ENCODE measurements around the gene NSD2. TPM values are rescaled to one million over a fixed set of nuclear protein-coding genes. Genes with fewer than 3 reads are reported as not detected.

NSD2 gene
- polyA plus RNA-seq, 1 donor (not counting 4 experiments of a cell fraction or from before 2014, with no cell fraction given): 22.6 TPM

- H3K4me2 ChIP-seq (ENCODE audit: control insufficient read depth, extremely low read depth, insufficient read depth, low read depth, low read length): peak overlapping the region; percentile 22
- H2AFZ ChIP-seq (ENCODE audit: control insufficient read depth, low read length): no peak overlapping the region
- DNase-seq (ENCODE audit: low read depth, low spot score) (peak; percentile 46), FAIRE-seq (peak; percentile 79)
- no peaks in the 10 kb centered on the region for H3K9me1 ChIP-seq (ENCODE audit: control insufficient read depth, extremely low read depth, insufficient read depth, low read length)
- H3K79me2 ChIP-seq (ENCODE audit: control insufficient read depth, insufficient read depth, low read length): peaks cover 4% of the 10 kb centered on the region
- no peaks in the 10 kb centered on the region for H3K27me3 ChIP-seq (ENCODE audit: control insufficient read depth, extremely low read depth, insufficient read depth, low read length)
- H3K9ac ChIP-seq (ENCODE audit: control insufficient read depth, extremely low read depth, insufficient read depth, low read length): no peak overlapping the region
- TF ChIP-seq CTCF (optimal IDR thresholded peaks at IDR 0.05 in 1 of 3, IDR thresholded peaks at IDR 0.05 in 1 of 3, conservative IDR thresholded peaks at IDR 0.05 in 1 of 3; ENCODE audit: extremely low read depth in 1 of 3, insufficient read depth in 2 of 3, low read length in 3 of 3) (no peak), EZH2 (IDR thresholded peaks at IDR 0.05; ENCODE audit: low read length) (no peak)
- H3K4me1 ChIP-seq (ENCODE audit: control insufficient read depth, extremely low read depth, insufficient read depth, low read length): peaks cover 13% of the 10 kb centered on the region
- H4K20me1 ChIP-seq (ENCODE audit: control insufficient read depth, extremely low read depth, insufficient read depth, low read length): peaks cover 2% of the 10 kb centered on the region
- no peak overlapping the region for H3K4me3 ChIP-seq (ENCODE audit: control insufficient read depth in 2 of 3, extremely low read depth in 1 of 3, insufficient read depth in 2 of 3, low read depth in 1 of 3, low read length in 3 of 3)
- H3K27ac ChIP-seq (ENCODE audit: control insufficient read depth, insufficient read depth, low read length): peak overlapping the region; percentile 22
- dilution Hi-C loops (cut with MboI; ENCODE audit: extremely low pct_ligation_motif_present, low sequenced_read_pairs): no loop called here
- peaks cover 2 to 38% of the 10 kb centered on the region in 2 experiments for H3K36me3 ChIP-seq (ENCODE audit: control insufficient read depth in 2 of 2, extremely low read depth in 1 of 2, insufficient read depth in 2 of 2, low read length in 2 of 2)
- no peaks in the 10 kb centered on the region for H3K9me3 ChIP-seq (ENCODE audit: control insufficient read depth, low read depth, low read length)
Measured at GRCh38 chr4:1939664-1940509, 68.7 kb downstream of the NSD2 start.

GRCh38 chr4:1940566-1940965 is 69.4 kb downstream of the NSD2 start:
- H3K9me1 ChIP-seq (ENCODE audit: control insufficient read depth, extremely low read depth, insufficient read depth, low read length): no peaks in the 10 kb centered on the region
- DNase-seq (ENCODE audit: low read depth, low spot score) (no peak), FAIRE-seq (no peak)
- H4K20me1 ChIP-seq (ENCODE audit: control insufficient read depth, extremely low read depth, insufficient read depth, low read length): peaks cover 2% of the 10 kb centered on the region
- H3K36me3 ChIP-seq (ENCODE audit: control insufficient read depth in 2 of 2, extremely low read depth in 1 of 2, insufficient read depth in 2 of 2, low read length in 2 of 2): peaks cover 0 to 43% of the 10 kb centered on the region in 2 experiments
- dilution Hi-C loops (cut with MboI; ENCODE audit: extremely low pct_ligation_motif_present, low sequenced_read_pairs): no loop called here
- no peak overlapping the region for H3K27ac ChIP-seq (ENCODE audit: control insufficient read depth, insufficient read depth, low read length)
- H3K4me1 ChIP-seq (ENCODE audit: control insufficient read depth, extremely low read depth, insufficient read depth, low read length): peaks cover 13% of the 10 kb centered on the region
- TF ChIP-seq CTCF (optimal IDR thresholded peaks at IDR 0.05 in 1 of 3, IDR thresholded peaks at IDR 0.05 in 1 of 3, conservative IDR thresholded peaks at IDR 0.05 in 1 of 3; ENCODE audit: extremely low read depth in 1 of 3, insufficient read depth in 2 of 3, low read length in 3 of 3) (no peak), EZH2 (IDR thresholded peaks at IDR 0.05; ENCODE audit: low read length) (no peak)
- H3K9ac ChIP-seq (ENCODE audit: control insufficient read depth, extremely low read depth, insufficient read depth, low read length): no peak overlapping the region
- H3K27me3 ChIP-seq (ENCODE audit: control insufficient read depth, extremely low read depth, insufficient read depth, low read length): no peaks in the 10 kb centered on the region
- no peak overlapping the region for H3K4me2 ChIP-seq (ENCODE audit: control insufficient read depth, extremely low read depth, insufficient read depth, low read depth, low read length)
- no peaks in the 10 kb centered on the region for H3K9me3 ChIP-seq (ENCODE audit: control insufficient read depth, low read depth, low read length)
- peaks cover 4% of the 10 kb centered on the region for H3K79me2 ChIP-seq (ENCODE audit: control insufficient read depth, insufficient read depth, low read length)
- H2AFZ ChIP-seq (ENCODE audit: control insufficient read depth, low read length): no peak overlapping the region
- no peak overlapping the region for H3K4me3 ChIP-seq (ENCODE audit: control insufficient read depth in 2 of 3, extremely low read depth in 1 of 3, insufficient read depth in 2 of 3, low read depth in 1 of 3, low read length in 3 of 3)
